H9 (cell line): ENCODE data around the gene TDRD3. TPM values are rescaled to one million over a fixed set of nuclear protein-coding genes. Genes with fewer than 3 reads are reported as not detected.

ENCODE experiments used
- DNase-seq: peaks from one replicate; pipeline ENCODE4 v3.0.0-alpha.2; 2017
- H2AFZ ChIP-seq: one replicate; pipeline ENCODE4 v1.6.1; 2013; ENCODE audit warnings: mild to moderate bottlenecking, low read length, control low read depth, moderate library complexity
- H2AK5ac ChIP-seq: 2 replicates; pipeline ENCODE4 v1.6.1; 2013; ENCODE audit warnings: low read length, control low read depth, mixed read lengths; ENCODE audit not compliant: insufficient read length
- H2BK120ac ChIP-seq: one replicate; pipeline ENCODE4 v1.6.1; 2013; ENCODE audit warnings: low read depth, mild to moderate bottlenecking, low read length, control low read depth, inconsistent platforms; ENCODE audit not compliant: poor library complexity, severe bottlenecking
- H2BK12ac ChIP-seq: 2 replicates; pipeline ENCODE4 v1.6.1; 2013; ENCODE audit warnings: low read length, control low read depth, mixed read lengths, low read depth; ENCODE audit not compliant: insufficient read length
- H2BK15ac ChIP-seq: 2 replicates; pipeline ENCODE4 v1.6.1; 2013; ENCODE audit warnings: low read depth, low read length, control low read depth
- H2BK20ac ChIP-seq: one replicate; pipeline ENCODE4 v1.6.1; 2013; ENCODE audit warnings: low read depth, mild to moderate bottlenecking, low read length, control low read depth, inconsistent platforms; ENCODE audit not compliant: poor library complexity, severe bottlenecking
- H2BK5ac ChIP-seq: 2 replicates; pipeline ENCODE4 v1.6.1; 2013; ENCODE audit warnings: low read length, control low read depth, mixed read lengths; ENCODE audit not compliant: insufficient read length
- H3K14ac ChIP-seq: 2 replicates; pipeline ENCODE4 v1.6.1; 2013; ENCODE audit warnings: low read length, control low read depth; ENCODE audit not compliant: insufficient read depth
- H3K18ac ChIP-seq: 2 replicates; pipeline ENCODE4 v1.6.1; 2013; ENCODE audit warnings: low read depth, mild to moderate bottlenecking, mixed read lengths, low read length, control low read depth; ENCODE audit not compliant: insufficient read length
- H3K23ac ChIP-seq: 2 replicates; pipeline ENCODE4 v1.6.1; 2013; ENCODE audit warnings: low read length, control low read depth, mixed read lengths, low read depth; ENCODE audit not compliant: insufficient read length
- H3K23me2 ChIP-seq: 2 replicates; pipeline ENCODE4 v1.6.1; 2013; ENCODE audit warnings: low read depth, mild to moderate bottlenecking, mixed read lengths, low read length, control low read depth; ENCODE audit not compliant: insufficient read length, poor library complexity, severe bottlenecking
- H3K27ac ChIP-seq: 2 replicates; pipeline ENCODE4 v1.5.1; 2013; ENCODE audit warnings: low read length, control low read depth, mixed read lengths, low read depth; ENCODE audit not compliant: insufficient read length
- H3K27me3 ChIP-seq: 2 replicates; pipeline ENCODE4 v1.6.1; 2013; ENCODE audit warnings: low read length, control low read depth, inconsistent platforms; ENCODE audit not compliant: insufficient read depth
- H3K4ac ChIP-seq: 2 replicates; pipeline ENCODE4 v1.6.1; 2013; ENCODE audit warnings: low read depth, mild to moderate bottlenecking, control low read depth, inconsistent platforms, low read length, moderate library complexity
- H3K4me1 ChIP-seq: 2 replicates; pipeline ENCODE4 v1.6.1; 2013; ENCODE audit warnings: low read length, control low read depth, inconsistent platforms; ENCODE audit not compliant: insufficient read depth
- H3K4me2 ChIP-seq: 2 replicates; pipeline ENCODE4 v1.6.1; 2013; ENCODE audit warnings: low read length, control low read depth, mixed read lengths; ENCODE audit not compliant: insufficient read length, insufficient read depth
- H3K56ac ChIP-seq: 2 replicates; pipeline ENCODE4 v1.6.1; 2013; ENCODE audit warnings: low read depth, mild to moderate bottlenecking, mixed read lengths, low read length, control low read depth; ENCODE audit not compliant: insufficient read length
- H3K79me1 ChIP-seq: 2 replicates; pipeline ENCODE4 v1.6.1; 2013; ENCODE audit warnings: low read depth, mild to moderate bottlenecking, moderate library complexity, low read length, control low read depth, inconsistent platforms; ENCODE audit not compliant: insufficient read depth, poor library complexity, severe bottlenecking
- H3K79me2 ChIP-seq: 2 replicates; pipeline ENCODE4 v1.6.1; 2013; ENCODE audit warnings: low read length, control low read depth, inconsistent platforms; ENCODE audit not compliant: insufficient read depth
- H3K9ac ChIP-seq: 2 replicates; pipeline ENCODE4 v1.6.1; 2013; ENCODE audit warnings: low read length, control low read depth, mixed read lengths; ENCODE audit not compliant: insufficient read length; ENCODE audit errors: extremely low read depth
- H3K9me3 ChIP-seq: one replicate; pipeline ENCODE4 v1.6.1; 2013; ENCODE audit warnings: low read depth, low read length, inconsistent platforms; ENCODE audit not compliant: control insufficient read depth
- H3T11ph ChIP-seq: one replicate; pipeline ENCODE4 v1.6.1; 2013; ENCODE audit warnings: mild to moderate bottlenecking, low read length, control low read depth, inconsistent platforms
- H4K20me1 ChIP-seq: one replicate; pipeline ENCODE4 v1.6.1; 2013; ENCODE audit not compliant: control insufficient read depth, insufficient read length, insufficient read depth
- H4K5ac ChIP-seq: 2 replicates; pipeline ENCODE4 v1.6.1; 2013; ENCODE audit warnings: low read depth, mild to moderate bottlenecking, mixed read lengths, low read length, control low read depth; ENCODE audit not compliant: insufficient read length
- H4K8ac ChIP-seq: replicated peaks from 2 replicates; pipeline ENCODE4 v1.6.1; 2013; ENCODE audit warnings: low read length, control low read depth, mixed read lengths, low read depth; ENCODE audit not compliant: insufficient read length
- H4K91ac ChIP-seq: 2 replicates; pipeline ENCODE4 v1.6.1; 2013; ENCODE audit warnings: low read depth, mild to moderate bottlenecking, moderate library complexity, mixed read lengths, low read length, control low read depth; ENCODE audit not compliant: insufficient read length
- H3K27ac Mint-ChIP-seq, 3 experiments: 2 replicates in 2 of 3; 3 replicates in 1 of 3; pipeline ENCODE4 v1.8.0; 2020 to 2021; ENCODE audit warnings: mixed read lengths in 3 of 3, mild to moderate bottlenecking in 1 of 3, moderate library complexity in 1 of 3
- H3K27me3 Mint-ChIP-seq: 2 replicates; pipeline ENCODE4 v1.8.0; 2021; ENCODE audit warnings: low read depth, mild to moderate bottlenecking, moderate library complexity, mixed read lengths
- H3K36me3 Mint-ChIP-seq, 3 experiments: 2 replicates in 2 of 3; 3 replicates in 1 of 3; pipeline ENCODE4 v1.8.0; 2020 to 2021; ENCODE audit warnings: low read depth in 3 of 3, mixed read lengths in 3 of 3; ENCODE audit not compliant: insufficient read depth in 1 of 3
- H3K4me1 Mint-ChIP-seq, 2 experiments: 2 replicates each; pipeline ENCODE4 v1.8.0; 2020; ENCODE audit warnings: mixed read lengths in 2 of 2
- H3K4me3 Mint-ChIP-seq, 2 experiments: 2 replicates in 1 of 2; 3 replicates in 1 of 2; pipeline ENCODE4 v1.8.0; 2020 to 2021; ENCODE audit warnings: mild to moderate bottlenecking in 2 of 2, mixed read lengths in 2 of 2, moderate library complexity in 1 of 2
- H3K9me3 Mint-ChIP-seq, 2 experiments: 2 replicates in 1 of 2; 3 replicates in 1 of 2; pipeline ENCODE4 v1.8.0; 2020; ENCODE audit warnings: mild to moderate bottlenecking in 2 of 2, mixed read lengths in 2 of 2, moderate library complexity in 1 of 2
- WGBS: extraction: QIAGEN DNeasy Blood & Tissue Kit; methylation state at CpG from one replicate; pipeline ENCODE4 v1.1.7; 2013; ENCODE audit warnings: missing lambda C conversion rate, low lambda C conversion rate, mixed read lengths; ENCODE audit not compliant: insufficient read length; ENCODE audit errors: extremely low coverage; 5-methylcytosine and 5-hydroxymethylcytosine counted together
- total RNA-seq: library from RNA; stranded (reverse); gene quantifications from 2 replicates; pipeline ENCODE4 v1.2.1, GENCODE V29; 2021
- TF ChIP-seq, protein P1 (sequence below): fragments of 200-600 bp; sonication (generic); conservative IDR thresholded peaks from 3 replicates; pipeline ENCODE4 v1.8.0; 2021; ENCODE audit warnings: antibody characterized with exemption, mild to moderate bottlenecking

Gene TDRD3
- total RNA-seq, 1 experiment from 2014 or later, result 16.1 TPM

- no peak overlapping the region for H3K56ac ChIP-seq
- WGBS, result no CpG with 5 or more reads among the region's 3 CpGs
- Mint-ChIP-seq H3K36me3 (peaks cover 0 to 1% (median 0%) of the 10 kb centered on the region in 3 experiments; a peak in 3 of 7 replicates), H3K27me3 (no peaks in the 10 kb centered on the region), H3K4me1 (peaks cover 24 to 30% of the 10 kb centered on the region in 2 experiments), H3K9me3 (no peaks in the 10 kb centered on the region; a peak in 1 of 5 replicates), H3K4me3 (no peak overlapping the region), H3K27ac (no peak overlapping the region)
- no peak overlapping the region for H2AK5ac ChIP-seq
- no peaks in the 10 kb centered on the region for H4K20me1 ChIP-seq
- TF ChIP-seq, protein P1, sequence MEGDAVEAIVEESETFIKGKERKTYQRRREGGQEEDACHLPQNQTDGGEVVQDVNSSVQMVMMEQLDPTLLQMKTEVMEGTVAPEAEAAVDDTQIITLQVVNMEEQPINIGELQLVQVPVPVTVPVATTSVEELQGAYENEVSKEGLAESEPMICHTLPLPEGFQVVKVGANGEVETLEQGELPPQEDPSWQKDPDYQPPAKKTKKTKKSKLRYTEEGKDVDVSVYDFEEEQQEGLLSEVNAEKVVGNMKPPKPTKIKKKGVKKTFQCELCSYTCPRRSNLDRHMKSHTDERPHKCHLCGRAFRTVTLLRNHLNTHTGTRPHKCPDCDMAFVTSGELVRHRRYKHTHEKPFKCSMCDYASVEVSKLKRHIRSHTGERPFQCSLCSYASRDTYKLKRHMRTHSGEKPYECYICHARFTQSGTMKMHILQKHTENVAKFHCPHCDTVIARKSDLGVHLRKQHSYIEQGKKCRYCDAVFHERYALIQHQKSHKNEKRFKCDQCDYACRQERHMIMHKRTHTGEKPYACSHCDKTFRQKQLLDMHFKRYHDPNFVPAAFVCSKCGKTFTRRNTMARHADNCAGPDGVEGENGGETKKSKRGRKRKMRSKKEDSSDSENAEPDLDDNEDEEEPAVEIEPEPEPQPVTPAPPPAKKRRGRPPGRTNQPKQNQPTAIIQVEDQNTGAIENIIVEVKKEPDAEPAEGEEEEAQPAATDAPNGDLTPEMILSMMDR, result no peak
- no peak overlapping the region for H4K91ac ChIP-seq
- no peak overlapping the region for H2BK5ac ChIP-seq
- H3T11ph ChIP-seq, result no peak overlapping the region
- H2BK12ac ChIP-seq, result no peak overlapping the region
- H3K14ac ChIP-seq, result no peak overlapping the region
- H3K4ac ChIP-seq, result no peak overlapping the region
- H2BK15ac ChIP-seq, result no peak overlapping the region
- H4K8ac ChIP-seq, result no peak overlapping the region
- no peak overlapping the region for H2BK120ac ChIP-seq
- no peak overlapping the region for H2BK20ac ChIP-seq
- no peak overlapping the region for H3K18ac ChIP-seq
- DNase-seq, result no peak
- no peak overlapping the region for H4K5ac ChIP-seq
- H3K9ac ChIP-seq, result no peak overlapping the region
- no peak overlapping the region for H3K27ac ChIP-seq
- no peak overlapping the region for H2AFZ ChIP-seq
- no peaks in the 10 kb centered on the region for H3K9me3 ChIP-seq
- H3K79me2 ChIP-seq, result no peaks in the 10 kb centered on the region
- no peaks in the 10 kb centered on the region for H3K23me2 ChIP-seq
- no peaks in the 10 kb centered on the region for H3K79me1 ChIP-seq
- H3K23ac ChIP-seq, result no peak overlapping the region
- H3K27me3 ChIP-seq, result no peaks in the 10 kb centered on the region
- no peak overlapping the region for H3K4me2 ChIP-seq
- H3K4me1 ChIP-seq, result peaks cover 2% of the 10 kb centered on the region; the same call in 1 of the 2 replicates
Observed at GRCh38 chr13:60577761-60578160, 180.7 kb downstream of the TDRD3 start.
